NCI-H1092 (cell line): ENCODE data around the gene ANKS1B.
"Not testable (repeated sequence)": the region's sequence is repeated elsewhere in the genome, so short reads cannot be mapped to it uniquely, and the experiment has no call there.

Source experiments
- DNase-seq: peaks from one replicate; lab custom pipeline; 2025; lab: John Stamatoyannopoulos, UW

Gene ANKS1B

DNA sequence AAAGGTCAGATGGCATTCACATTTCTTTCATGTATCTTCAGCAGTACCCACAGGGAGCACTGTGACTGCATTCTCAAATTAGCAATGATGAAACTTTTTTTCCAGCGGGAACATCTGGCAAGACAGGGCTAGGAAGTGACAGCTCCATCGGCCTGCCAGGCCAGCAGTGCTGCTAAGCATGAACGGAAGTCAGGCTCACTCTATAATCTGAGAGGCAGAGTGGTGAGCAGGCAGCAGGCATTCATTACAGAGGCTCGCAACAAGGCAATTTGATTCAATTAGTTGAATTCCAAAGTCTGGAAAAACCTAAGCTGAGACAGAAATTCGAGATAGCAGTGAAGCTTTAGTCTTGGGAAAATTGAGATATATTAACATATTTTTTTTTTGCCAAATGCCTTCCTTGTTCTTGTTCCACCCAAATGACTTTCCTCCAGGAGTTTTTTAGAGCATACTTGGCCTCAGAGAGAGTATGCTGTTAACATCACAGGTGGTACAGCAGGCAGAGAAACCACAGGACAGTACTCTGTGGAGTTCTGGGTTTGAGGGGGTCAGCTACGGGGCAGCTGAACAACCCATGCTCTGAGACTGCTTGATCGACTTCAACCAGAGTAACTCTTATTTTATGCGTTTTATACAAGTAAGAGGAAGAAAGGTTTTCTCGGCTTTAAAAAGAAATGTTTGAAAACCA is 924.8 kb downstream of the ANKS1B start:
- no peak for DNase-seq

DNA sequence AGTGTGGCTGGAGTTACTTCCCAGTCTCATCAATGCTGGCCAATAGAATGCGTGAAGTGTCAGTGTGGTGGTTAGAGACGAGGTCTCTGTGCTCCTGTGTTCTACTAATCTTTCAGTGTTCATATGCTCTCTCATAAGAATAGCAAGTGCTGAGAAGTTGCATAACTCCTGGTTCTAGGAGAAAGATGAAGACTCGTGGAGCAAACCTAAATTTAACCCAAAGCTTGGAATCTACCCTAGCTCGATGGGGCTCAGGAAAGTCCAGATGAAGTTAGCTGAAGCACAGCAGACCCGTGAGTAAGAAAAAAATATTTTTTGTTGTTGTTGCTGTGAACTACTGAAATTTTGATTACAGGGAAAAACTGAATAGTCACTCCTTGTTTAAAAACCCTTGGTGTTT is 927.1 kb downstream of the ANKS1B start:
- no peak for DNase-seq

DNA sequence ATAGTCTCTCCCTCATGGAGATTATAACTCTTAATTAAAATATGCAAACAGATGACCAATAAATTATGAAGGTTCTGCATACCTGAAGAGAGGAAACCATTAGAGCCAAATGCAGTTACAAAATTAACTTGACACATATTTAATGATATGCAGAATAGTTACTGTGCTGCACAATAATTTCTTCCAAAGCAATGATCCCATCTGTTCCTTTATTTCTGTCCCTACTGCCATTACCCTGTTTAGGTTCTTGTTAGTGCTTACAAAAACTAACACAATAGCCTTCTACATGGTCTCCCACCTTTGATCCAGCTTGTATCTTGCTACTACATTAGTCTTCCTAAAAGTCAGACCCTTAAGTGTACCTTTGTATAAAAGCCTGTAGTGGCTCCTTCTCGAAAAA is 928.5 kb downstream of the ANKS1B start:
- DNase-seq = no peak

DNA sequence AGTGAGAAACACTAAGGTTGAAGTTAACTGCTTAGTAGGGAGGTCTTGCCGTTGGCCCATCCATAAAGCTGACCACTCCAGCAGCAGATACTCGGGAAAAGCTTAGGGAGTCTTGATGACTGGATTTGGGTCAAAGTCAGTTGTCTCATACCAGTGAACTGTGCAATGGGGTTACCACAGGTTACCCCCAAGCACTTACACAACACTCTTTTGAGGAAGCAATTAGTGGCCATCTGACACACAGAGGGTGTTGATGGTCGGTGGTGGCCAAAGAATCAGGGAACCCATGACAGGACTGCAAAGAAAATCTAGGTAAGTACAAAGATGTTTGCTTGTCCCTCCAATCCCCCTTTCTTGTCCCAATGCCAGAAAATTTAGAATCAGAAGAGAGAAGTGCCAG is 929.4 kb downstream of the ANKS1B start:
- no peak for DNase-seq

DNA sequence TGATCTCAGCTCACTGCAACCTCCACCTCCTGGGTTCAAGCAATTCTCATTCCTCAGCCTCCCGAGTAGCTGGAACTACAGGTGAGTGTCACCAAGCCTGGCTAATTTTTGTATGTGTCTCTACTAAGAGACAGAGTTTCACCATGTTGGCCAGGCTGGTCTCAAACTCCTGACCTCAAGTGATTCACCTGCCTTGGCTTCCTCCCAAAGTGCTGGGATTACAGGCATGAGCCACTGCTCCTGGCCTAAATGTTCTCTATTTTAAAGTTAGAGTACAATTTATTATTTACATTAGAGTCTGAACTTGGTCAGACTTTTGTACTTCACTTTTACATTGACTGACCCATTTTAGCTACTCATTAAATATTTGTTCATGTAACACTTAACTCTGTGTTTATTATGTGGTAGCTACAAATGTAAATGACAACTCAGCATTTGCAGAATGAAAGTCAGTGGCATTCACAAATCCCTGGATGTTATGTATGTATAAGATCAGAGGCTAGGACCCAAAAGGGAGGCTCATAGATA is 930.1 kb downstream of the ANKS1B start:
- no peak for DNase-seq

DNA sequence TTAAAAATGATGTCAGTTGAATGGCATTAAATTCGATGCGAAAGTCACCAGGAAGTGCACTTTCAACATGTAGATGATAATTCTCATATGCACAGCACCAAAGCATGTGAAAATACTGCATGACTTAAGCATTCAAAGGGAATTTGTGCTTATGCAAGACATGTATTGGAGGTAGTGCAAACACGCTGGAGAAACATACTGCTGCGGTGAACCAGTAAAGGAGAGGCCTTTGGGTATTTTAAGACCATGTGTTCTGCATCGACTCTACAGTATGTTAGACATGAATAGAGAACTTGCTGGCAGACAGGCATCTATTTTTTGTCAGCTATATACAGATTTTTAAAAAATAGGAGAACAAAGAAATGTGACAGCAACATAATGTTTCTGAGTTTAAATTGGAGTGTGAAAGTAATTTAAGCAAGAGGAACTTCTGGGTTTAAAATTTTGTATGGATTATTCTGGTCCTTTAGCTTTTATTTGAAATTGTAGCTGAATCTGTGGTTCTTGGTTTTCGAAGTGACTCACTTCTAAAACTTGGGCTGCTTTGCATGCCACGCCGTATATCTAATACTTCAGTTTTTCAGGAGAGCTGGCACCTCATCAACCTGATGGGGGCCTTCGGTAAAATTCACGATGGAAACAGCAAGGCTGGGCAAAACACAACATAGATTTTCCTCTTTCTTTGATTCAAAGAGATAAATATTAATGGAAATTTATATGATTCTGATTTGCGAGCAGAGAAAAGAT is 930.9 kb downstream of the ANKS1B start:
- DNase-seq = no peak

DNA sequence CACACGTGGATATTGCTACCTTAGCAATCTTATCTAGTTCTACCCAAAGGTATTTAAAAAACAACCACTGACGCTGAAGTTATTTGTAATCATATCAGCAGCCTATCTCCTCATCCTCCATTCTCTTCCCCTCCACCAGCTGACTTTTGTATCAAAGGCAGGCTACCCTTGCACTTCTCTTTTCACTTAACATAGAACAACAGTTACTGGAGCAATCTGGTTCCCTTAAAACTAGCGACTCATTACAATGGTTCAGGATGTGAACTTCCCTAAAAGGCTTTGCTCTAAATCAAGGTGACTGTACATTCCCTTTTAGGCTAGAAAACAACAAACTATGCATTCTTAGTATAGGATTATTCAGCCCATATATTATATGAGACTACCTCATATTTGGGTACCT is 935.0 kb downstream of the ANKS1B start:
- no peak for DNase-seq

DNA sequence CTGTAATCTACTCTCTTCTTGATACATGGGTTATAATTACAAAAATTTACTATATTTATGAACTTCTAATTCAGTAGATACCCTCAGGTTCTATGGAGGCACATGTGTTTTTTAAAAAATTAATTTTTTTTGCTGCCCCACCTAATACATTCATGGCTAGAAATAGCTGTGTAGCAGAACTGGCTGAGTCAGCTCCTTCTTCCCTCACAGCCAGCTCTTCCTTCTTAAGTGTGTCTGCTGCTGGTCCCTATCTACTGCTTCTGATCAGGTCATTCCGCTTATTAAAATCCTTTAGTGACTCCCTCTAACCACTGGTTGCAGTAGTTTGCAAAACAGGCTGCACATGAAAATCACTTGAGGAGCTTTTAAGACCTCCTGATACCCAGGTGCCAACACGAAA is 939.6 kb downstream of the ANKS1B start:
- no peak for DNase-seq

DNA sequence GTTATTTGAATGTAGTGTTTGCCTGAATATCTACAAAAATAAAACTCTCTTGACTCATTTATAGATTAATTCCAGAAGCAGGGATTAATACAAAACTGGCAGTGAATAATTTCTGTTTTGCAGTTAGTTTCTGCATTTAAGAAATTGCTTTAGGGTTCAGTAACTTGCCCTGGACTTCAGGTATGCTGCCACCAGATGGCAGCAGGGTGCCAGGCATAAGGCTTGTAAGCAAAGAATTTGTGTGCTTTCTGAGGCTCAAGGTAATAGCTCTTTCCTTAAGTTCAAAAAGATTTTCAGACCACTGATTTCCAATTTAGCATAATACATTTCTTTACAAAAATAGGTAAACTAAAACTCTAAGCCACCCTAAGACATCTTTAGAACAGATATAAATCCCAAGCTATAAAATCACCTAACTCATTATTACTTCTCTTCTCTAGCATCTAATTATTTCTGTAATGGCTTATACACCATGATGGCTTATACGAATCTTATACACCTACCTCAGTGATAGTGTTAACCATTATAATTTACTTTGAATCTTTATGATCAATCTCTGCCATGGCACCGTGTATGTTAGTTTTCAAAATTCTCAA is 941.3 kb downstream of the ANKS1B start:
- peak; percentile 46 for DNase-seq

DNA sequence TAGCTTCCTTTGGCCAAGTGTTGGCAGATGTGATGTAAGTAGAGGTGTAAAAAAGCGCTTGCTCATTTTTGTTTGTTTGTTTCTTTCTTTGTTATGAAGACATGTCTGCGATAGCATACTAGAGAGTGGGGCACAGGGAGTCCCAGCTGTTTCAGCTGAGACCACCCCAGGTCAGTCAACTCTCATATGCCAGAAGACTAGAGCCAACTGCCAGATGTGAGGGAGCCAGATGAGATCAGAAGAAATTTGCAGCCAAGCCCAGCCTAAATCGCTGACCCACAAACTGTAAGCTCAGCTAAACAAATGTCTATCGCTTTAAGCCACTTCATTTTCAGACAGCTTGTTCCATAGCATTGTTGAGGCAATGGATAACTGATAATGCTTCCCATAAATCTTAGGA is 942.5 kb downstream of the ANKS1B start:
- DNase-seq = no peak

DNA sequence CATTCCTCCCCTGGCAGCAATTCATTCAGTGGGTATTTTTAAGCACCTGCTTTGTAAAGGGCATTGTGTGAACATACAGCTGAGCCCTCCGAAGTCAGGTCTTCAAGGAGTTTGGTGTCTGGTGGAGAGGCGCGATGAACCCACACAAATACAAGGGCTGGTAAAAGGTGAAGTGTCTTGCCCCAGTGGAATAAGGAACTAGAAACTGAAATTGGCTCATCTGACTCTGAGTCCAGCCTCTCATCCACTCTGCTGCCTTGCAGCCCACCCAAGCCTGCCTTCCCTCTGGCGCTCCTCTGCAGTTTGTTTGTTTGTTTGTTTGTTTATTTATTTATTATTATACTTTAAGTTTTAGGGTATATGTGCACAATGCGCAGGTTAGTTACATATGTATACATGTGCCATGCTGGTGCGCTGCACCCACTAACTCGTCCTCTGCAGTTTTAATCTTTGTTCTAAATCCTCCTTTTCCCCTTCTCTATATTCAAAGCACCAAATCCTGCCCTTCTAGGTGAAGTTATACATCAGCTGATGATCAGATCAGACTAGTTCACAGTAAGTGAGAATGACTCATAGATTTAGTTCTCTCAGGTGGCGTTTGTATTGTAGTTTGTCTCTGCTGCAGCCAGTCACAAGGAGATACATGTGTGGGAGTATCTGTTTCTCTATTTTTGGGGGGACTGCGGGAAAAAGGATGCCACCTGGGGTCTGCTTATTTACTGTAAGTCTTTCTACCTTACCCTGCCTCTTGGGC is 945.2 kb downstream of the ANKS1B start:
- no peak for DNase-seq

DNA sequence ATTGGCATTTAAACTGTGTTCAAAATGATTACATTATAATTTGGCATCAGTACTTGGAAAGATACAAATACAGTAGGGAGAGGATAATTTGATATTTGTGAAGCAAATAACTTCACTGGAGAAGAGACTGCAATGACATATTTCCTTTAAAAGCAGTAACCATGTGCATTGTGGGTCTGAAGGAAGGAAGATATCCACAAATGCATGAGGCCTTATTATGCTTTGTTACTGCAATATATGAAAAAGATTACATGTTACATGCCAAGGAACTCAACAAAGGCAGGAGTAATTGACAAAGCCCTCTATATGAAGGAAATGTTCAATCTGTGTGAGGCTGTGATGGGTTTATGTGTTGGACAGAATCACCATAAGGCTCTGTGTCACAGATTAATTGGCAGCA is 948.2 kb downstream of the ANKS1B start:
- no peak for DNase-seq

DNA sequence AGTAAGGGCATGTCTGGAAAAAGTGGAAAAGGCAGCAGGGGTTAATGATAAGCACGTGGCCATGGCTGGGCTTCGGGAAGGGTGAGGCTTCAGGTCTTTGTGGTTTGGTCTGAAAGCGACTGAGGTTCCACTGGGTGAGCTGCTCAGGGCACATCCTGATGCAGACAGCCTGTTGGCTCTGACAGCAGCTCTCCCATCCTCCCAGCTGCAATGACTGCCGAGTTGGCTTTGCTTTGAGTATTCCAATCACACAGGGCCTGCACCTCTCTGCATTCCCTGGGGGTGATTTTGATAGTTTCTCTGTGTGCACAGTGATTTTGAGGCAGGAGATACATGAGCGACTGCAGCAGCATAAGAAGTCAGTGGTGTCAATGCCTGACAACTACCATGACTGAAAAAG is 948.9 kb downstream of the ANKS1B start:
- DNase-seq = no peak

DNA sequence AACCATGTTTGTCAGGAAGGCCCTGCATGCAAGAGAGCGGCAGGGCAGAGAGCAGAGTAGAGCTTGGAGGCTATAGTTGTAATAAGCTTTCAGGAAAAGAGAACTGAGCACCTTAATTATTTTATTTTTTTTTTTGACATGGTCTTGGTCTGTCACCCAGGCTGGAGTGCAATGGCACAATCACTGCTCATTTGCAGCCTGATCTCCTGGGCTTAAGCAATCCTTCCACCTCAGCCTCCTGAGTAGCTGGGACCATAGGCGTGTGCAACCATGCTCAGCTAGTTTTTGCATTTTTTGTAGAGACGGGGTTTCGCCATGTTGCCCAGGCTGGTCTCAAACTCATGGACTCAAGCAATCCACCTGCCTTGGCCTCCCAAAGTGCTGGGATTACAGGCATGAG is 950.5 kb downstream of the ANKS1B start:
- not testable (repeated sequence) for DNase-seq

DNA sequence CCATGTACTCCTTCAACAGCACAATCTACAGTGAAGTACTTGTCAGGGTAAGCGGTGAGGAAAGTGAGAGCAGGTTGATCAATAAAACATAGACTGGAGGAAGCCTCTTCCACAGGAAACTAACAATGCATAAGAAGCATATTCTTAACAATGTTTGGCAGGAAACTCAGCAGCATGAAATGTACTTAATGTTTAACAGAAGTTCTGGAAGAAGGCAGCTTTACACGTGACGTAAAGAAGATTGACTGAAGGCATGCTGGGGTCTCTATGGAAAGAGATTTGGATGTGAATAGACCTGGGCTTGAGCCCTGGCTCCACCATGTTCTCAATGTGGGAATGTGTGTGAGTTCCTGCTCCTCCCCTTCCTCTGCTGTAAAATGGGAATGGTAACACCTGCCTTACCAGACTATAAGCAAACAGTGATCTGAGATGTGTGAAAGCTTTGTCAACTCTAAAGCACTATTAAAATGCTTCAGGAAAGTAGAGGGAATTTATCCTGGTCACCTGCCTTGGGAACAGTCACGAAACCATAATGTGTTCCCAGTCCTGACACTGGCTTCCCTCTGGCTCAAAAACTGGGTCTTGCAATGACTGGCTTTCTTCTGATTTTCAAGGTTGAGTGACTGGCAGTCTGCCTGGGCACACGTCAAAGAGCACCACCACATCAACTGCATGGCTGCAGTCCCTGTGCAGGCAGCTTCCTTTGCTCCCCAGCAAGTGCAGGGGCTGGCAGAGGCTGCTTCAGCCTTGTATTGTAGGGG is 955.0 kb downstream of the ANKS1B start:
- no peak for DNase-seq

DNA sequence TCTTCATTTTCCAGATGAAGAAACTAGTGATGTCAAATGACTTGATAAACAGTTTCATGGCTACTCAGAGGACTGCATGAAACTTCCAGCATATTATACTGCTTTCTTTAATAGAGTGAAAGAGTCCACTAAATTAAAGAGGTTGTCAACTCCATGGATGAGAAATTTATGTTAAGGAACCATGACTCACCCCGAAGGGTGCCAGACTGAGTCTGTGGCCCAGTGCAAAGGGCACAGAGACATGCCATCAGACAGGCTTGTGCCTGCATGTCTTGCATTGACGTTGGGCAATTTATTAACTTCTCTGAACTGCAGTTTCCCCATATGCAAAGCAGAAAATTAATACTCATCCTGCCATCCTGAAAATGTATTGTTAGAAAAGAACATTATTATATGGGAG is 957.3 kb downstream of the ANKS1B start:
- no peak for DNase-seq

DNA sequence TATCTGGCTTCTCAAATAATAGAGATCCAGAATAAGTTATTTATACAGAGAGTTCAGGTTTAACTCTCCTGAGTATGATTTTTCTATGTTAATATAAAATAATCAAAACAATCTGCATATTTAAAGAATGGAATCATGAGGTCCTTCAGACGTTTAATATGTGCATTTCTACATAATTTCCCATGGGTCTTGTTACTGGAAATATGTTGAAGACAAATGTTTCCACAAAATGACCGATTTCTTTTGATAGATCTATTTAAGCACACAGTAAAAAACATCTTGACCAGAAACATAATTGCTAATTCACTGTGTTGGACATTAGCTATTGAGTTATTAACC is 957.7 kb downstream of the ANKS1B start:
- no peak for DNase-seq

DNA sequence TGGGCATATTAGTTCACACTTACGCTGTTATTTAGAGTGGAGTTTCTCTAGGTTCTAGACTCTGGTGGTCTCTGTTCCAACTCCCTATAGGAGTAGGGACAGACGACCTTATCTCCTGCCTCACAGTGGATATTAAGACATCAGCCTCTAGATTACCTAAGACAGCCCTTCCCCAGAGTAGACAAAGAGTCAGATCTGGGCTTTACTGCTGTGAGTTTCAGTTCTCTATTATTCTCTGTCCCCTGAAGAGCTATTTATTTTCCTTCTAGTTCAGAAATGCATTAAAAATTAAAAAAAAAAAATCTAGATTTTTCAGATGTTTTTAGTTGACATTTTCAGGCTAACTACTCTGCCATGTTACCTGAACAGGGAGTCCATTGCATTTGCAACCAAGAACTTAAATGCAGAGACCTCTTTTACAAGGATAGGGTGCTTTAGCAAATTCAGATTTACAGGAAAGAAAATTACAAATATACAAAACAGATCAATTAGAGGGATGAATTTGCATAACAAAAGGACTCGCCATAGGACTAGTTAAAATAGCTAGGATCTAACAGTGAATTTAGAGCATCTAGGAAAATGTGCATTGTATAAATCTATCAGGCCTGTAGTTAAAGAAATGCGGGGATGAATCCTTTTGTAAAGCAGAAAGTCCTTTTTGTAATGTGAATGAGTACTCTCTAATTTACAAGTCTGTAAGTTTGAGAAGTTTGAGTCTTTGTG is 958.2 kb downstream of the ANKS1B start:
- DNase-seq = no peak

DNA sequence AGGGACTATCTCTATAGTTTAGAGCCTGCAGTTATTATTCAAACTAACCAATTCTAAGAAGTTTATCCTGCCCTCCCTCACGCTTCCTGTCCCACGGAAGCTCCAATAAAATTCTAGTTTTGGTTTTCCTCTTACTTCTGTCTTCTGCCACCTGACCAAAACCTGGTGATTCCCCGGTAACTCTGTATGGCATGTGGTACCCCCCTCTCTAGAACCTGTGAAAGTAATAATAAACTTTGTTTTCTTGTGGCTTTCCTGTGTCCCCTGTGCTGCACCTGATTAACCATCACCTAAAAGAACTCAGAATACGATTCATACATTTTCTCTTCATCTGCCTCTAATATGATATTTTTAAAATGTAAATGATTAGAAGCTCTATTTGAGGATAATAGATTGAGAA is 959.9 kb downstream of the ANKS1B start:
- no peak for DNase-seq

DNA sequence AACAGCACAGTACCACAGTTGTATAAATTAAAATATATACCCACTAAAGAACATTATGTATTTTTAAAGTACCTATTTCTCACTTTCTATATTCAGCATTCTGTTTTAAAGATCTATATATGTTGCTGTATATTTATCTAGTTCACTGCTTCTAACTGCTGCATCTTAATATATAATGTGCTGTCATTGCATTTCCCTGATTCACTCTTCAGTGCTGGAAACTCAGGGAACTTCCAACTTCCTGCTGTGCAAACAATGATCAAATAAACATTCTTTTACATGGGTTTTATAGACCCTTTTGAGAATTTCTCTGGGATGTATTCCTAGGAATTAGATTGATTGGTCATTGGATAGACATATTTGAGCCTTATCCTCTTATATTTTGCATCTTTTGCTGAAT is 960.5 kb downstream of the ANKS1B start:
- DNase-seq = no peak

DNA sequence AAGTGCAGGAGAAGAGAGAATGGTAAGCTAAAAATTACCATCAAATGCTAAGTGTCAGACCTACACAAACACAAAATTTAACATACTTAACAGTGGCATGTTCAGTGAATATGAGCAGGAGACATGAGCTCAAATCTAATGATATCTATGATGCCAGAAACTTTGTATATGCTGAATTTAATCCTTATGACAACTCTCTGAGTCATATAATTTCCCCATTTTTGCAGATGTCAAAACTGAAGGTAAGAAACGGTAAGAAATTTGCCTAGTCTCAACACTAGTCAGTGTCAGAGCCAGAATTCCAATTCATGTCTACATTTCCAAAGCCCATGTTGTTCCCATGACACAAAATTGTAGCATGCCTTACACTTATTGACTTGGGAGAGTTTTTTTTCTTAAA is 963.9 kb downstream of the ANKS1B start:
- no peak for DNase-seq
